Tibial nerve (tissue), 4 donors: ENCODE measurements around the gene DNAH10. TPM values are rescaled to one million over a fixed set of nuclear protein-coding genes. Genes with fewer than 3 reads are reported as not detected.

Source experiments
- DNase-seq, 2 donors: peaks; one replicate each; pipeline ENCODE4 v3.0.0-alpha.2; 2019; ENCODE audit warnings: low spot score in 2 of 2
- H3K27ac ChIP-seq, 4 donors: fragments of 200-600 bp; sonication (generic) in 3 of 4; one replicate each; pipeline ENCODE4 v1.5.1; 2017 to 2019; ENCODE audit warnings: mild to moderate bottlenecking in 1 of 4
- H3K27me3 ChIP-seq, 2 donors: fragments of 200-600 bp; sonication (generic) in 1 of 2; one replicate each; pipeline versions ENCODE4 v1.5.1 to v1.6.0; 2017 to 2019
- H3K36me3 ChIP-seq, 3 donors: fragments of 200-600 bp; sonication (generic); one replicate each; pipeline ENCODE4 v1.5.1; 2018 to 2019
- H3K4me1 ChIP-seq, 4 donors: fragments of 200-600 bp; sonication (generic) in 3 of 4; one replicate each; pipeline ENCODE4 v1.5.1; 2017 to 2019
- H3K4me3 ChIP-seq, 4 donors: fragments of 200-600 bp; sonication (generic) in 3 of 4; one replicate each; pipeline ENCODE4 v1.5.1; 2017 to 2019; ENCODE audit warnings: mild to moderate bottlenecking in 1 of 4, moderate library complexity in 1 of 4
- H3K9me3 ChIP-seq, 4 donors: fragments of 200-600 bp; sonication (generic) in 3 of 4; one replicate each; pipeline ENCODE4 v1.5.1; 2017 to 2019
- CTCF ChIP-seq, 5 experiments: fragments of 200-600 bp in 3 of 5; fragments of 450-650 bp in 2 of 5; sonication (generic) in 3 of 5; IDR thresholded peaks; one replicate each; pipeline ENCODE4 v1.5.1; 2016 to 2019; ENCODE audit warnings: antibody characterized with exemption in 5 of 5, mild to moderate bottlenecking in 3 of 5, moderate library complexity in 2 of 5
- EP300 ChIP-seq, 2 donors: sonication (generic); formaldehyde crosslinking; IDR thresholded peaks; one replicate each; pipeline ENCODE4 v1.6.1; 2017; ENCODE audit warnings: antibody characterized with exemption in 2 of 2, mild to moderate bottlenecking in 1 of 2
- POLR2A ChIP-seq, 2 donors: fragments of 450-650 bp; IDR thresholded peaks; one replicate each; pipeline ENCODE4 v1.6.1; 2017; ENCODE audit warnings: antibody characterized with exemption in 2 of 2, mild to moderate bottlenecking in 2 of 2, moderate library complexity in 2 of 2
- WGBS, 2 donors: methylation state at CpG; one replicate each; pipeline ENCODE4 v1.1.5; 2018; 5-methylcytosine and 5-hydroxymethylcytosine counted together
- total RNA-seq, 4 donors: library from RNA; depleted of rRNA; stranded (reverse); fragments of >200 nt; gene quantifications; one replicate each; pipeline ENCODE4 v1.1.0, GENCODE V29; 2016

Gene DNAH10
- total RNA-seq, 4 donors from 2014 or later = 3.1 TPM; not detected in 3

GRCh38 chr12:123951467-123951866 lies 189.4 kb downstream of the DNAH10 start:
- Histone ChIP-seq H3K9me3 (no peaks in the 10 kb centered on the region), H3K27ac (no peak overlapping the region), H3K4me1 (peaks cover 0 to 46% (median 1%) of the 10 kb centered on the region in 4 donors), H3K4me3 (no peak overlapping the region), H3K27me3 (no peaks in the 10 kb centered on the region), H3K36me3 (peaks cover 0 to 4% (median 0%) of the 10 kb centered on the region in 3 donors)
- WGBS, 2 donors = 61 to 62% methylated on average over 4 of the region's 4 CpGs
- no peak for TF ChIP-seq POLR2A (IDR thresholded peaks at IDR 0.05)
- DNase-seq = no peak

DNA sequence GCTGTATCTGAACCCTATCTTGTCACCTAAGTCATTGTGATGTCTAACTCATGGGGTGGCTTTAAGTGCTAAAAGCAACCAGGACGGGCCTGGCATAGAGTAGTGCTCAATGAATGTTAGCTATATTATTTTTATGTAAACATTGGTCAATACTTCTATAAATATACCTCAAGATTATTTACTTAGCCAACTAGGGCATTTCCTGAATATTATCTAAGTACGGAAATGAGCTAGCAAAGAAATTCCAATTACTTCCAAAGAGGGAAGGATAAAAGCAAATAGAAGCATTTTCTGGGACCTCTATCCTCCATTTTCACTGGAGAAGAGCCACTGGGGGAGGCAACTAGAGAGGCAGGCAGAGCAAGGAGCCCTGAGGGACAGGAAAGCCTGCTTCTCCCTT lies 189.9 kb downstream of the DNAH10 start:
- 85 to 87% methylated on average over 2 of the region's 2 CpGs for WGBS, 2 donors
- no peak overlapping the region for H3K27ac ChIP-seq
- peaks cover 0 to 4% (median 0%) of the 10 kb centered on the region in 3 donors for H3K36me3 ChIP-seq
- no peaks in the 10 kb centered on the region for H3K27me3 ChIP-seq
- peaks cover 0 to 41% (median 1%) of the 10 kb centered on the region in 4 donors for H3K4me1 ChIP-seq
- TF ChIP-seq POLR2A (IDR thresholded peaks at IDR 0.05) = no peak
- no peak for TF ChIP-seq CTCF (IDR thresholded peaks at IDR 0.05)
- no peak for TF ChIP-seq EP300 (IDR thresholded peaks at IDR 0.05)
- H3K4me3 ChIP-seq = no peak overlapping the region
- no peak for DNase-seq
- H3K9me3 ChIP-seq = no peaks in the 10 kb centered on the region

GRCh38 chr12:123954647-123955350 lies 192.7 kb downstream of the DNAH10 start:
- Histone ChIP-seq H3K4me3 (no peak overlapping the region), H3K27ac (no peak overlapping the region), H3K36me3 (peaks cover 0 to 9% (median 0%) of the 10 kb centered on the region in 3 donors), H3K9me3 (no peaks in the 10 kb centered on the region), H3K4me1 (peaks cover 0 to 19% (median 1%) of the 10 kb centered on the region in 4 donors), H3K27me3 (no peaks in the 10 kb centered on the region)
- WGBS, 2 donors = 81 to 91% methylated on average over 5 to 8 of the region's 10 CpGs
- no peak for DNase-seq
- no peak for TF ChIP-seq EP300 (IDR thresholded peaks at IDR 0.05)
- TF ChIP-seq CTCF (IDR thresholded peaks at IDR 0.05) = no peak

DNA sequence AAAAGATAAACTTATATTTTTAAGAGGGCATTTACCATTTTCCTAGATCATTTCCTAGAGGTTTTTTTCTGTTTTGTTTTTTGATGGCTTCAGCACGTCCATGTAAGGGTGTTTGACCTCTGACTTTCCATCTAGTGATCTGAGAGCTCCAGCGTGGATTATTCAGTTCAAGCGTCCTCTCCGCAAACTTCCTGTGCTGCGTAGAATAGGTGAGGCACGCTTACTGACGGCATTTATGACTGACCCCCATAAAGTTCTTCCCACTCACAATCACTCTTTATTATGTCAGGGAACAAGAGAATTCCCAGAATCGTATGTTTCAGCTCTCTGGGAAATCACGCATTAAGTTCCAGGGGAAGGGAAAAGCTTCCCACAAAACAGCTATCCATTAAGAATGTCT lies 194.1 kb downstream of the DNAH10 start:
- TF ChIP-seq EP300 (IDR thresholded peaks at IDR 0.05) (no peak), POLR2A (IDR thresholded peaks at IDR 0.05) (no peak), CTCF (IDR thresholded peaks at IDR 0.05) (no peak)
- Histone ChIP-seq H3K27ac (no peak overlapping the region), H3K4me3 (no peak overlapping the region), H3K27me3 (no peaks in the 10 kb centered on the region), H3K4me1 (peaks cover 0 to 6% (median 0%) of the 10 kb centered on the region in 4 donors), H3K36me3 (peaks cover 0 to 9% (median 0%) of the 10 kb centered on the region in 3 donors), H3K9me3 (no peaks in the 10 kb centered on the region)
- no peak for DNase-seq
- 65 to 70% methylated on average over 9 of the region's 9 CpGs for WGBS, 2 donors

- Histone ChIP-seq H3K36me3 (peaks cover 0 to 9% (median 0%) of the 10 kb centered on the region in 3 donors), H3K4me1 (no peaks in the 10 kb centered on the region), H3K4me3 (no peak overlapping the region), H3K9me3 (no peaks in the 10 kb centered on the region), H3K27ac (no peak overlapping the region), H3K27me3 (no peaks in the 10 kb centered on the region)
- WGBS, 2 donors = 90% methylated on average over 3 of the region's 3 CpGs
- no peak for DNase-seq
- TF ChIP-seq EP300 (IDR thresholded peaks at IDR 0.05) = no peak
- no peak for TF ChIP-seq CTCF (IDR thresholded peaks at IDR 0.05)
- no peak for TF ChIP-seq POLR2A (IDR thresholded peaks at IDR 0.05)
These were observed 195.1 kb downstream of the DNAH10 start for GRCh38 chr12:123957196-123957595.
